Pancreas (tissue), 10 donors: Measurements from ENCODE around the gene ANKH. TPM values are rescaled to one million over a fixed set of nuclear protein-coding genes. Genes with fewer than 3 reads are reported as not detected.
A peak's percentile ranks its signal among the peaks of the same experiment; 100 is the strongest.

Source experiments
- ATAC-seq, 4 donors: fragments of 200-7000 bp; cut with Tn5 transposase; one replicate each; pipeline versions ENCODE4 v1.8.0 to v1.9.1; 2020; ENCODE audit warnings: mild to moderate bottlenecking in 4 of 4, moderate library complexity in 4 of 4
- DNase-seq, 6 donors: peaks; one replicate each; pipeline ENCODE4 v3.0.0-alpha.2; 2020
- FAIRE-seq: peaks from 2 replicates; lab custom pipeline; 2012; peaks lifted over from hg19 to GRCh38; lab: Jason Lieb, UNC
- H3K27ac ChIP-seq, 4 donors: fragments of 200-600 bp; sonication (generic); 1 replicate in 3 of 4; 2 replicates in 1 of 4; pipeline versions ENCODE4 v1.5.0 to v1.8.0; 2020
- H3K27me3 ChIP-seq, 4 donors: fragments of 200-600 bp; one replicate each; pipeline ENCODE4 v1.8.0; 2021
- H3K36me3 ChIP-seq, 3 donors: fragments of 200-600 bp; sonication (generic) in 1 of 3; one replicate each; pipeline versions ENCODE4 v1.5.0 to v1.8.0; 2020 to 2021
- H3K4me1 ChIP-seq, 3 donors: fragments of 200-600 bp; one replicate each; pipeline ENCODE4 v1.8.0; 2021
- H3K4me3 ChIP-seq, 4 donors: fragments of 200-600 bp; sonication (generic) in 2 of 4; one replicate each; pipeline versions ENCODE4 v1.5.0 to v1.8.0; 2020 to 2021
- H3K9me3 ChIP-seq, 4 donors: fragments of 200-600 bp; one replicate each; pipeline ENCODE4 v1.8.0; 2021
- WGBS, 2 donors: extraction: QIAGEN DNeasy Blood & Tissue Kit; methylation state at CpG; one replicate each; pipeline ENCODE4 v1.1.7; 2013; 5-methylcytosine and 5-hydroxymethylcytosine counted together
- intact Hi-C, 3 donors: fragments of 100-400 bp; cut with DNase I; formaldehyde crosslinking; loops; one replicate each; pipeline versions ENCODE4 v1.11.1 to v1.14.2; 2022
- microRNA-seq, 2 donors: library from miRNA; unstranded; fragments of <30 nt; microRNA quantifications; one replicate each; pipeline versions ENCODE4 to v1.1.0, GENCODE V29; 2019 to 2020
- polyA plus RNA-seq, 2 donors: library from polyadenylated mRNA; stranded (reverse); fragments of 200-250 nt; gene quantifications; one replicate each; pipeline ENCODE4 v1.2.3, GENCODE V29; 2013
- total RNA-seq, 6 donors: library from RNA; stranded (reverse); fragmentation: NEBNext Ultra II Directional in 4 of 6; extraction: Animal tissue kit (Norgen Biotek cat#: 25700) in 4 of 6; gene quantifications; one replicate each; pipeline versions ENCODE4 v1.2.1 to v1.2.4, GENCODE V29; 2021 to 2023
- TF ChIP-seq, protein P1 (sequence below), 4 donors: fragments of 200-600 bp; sonication (generic) in 3 of 4; IDR thresholded peaks; one replicate each; pipeline versions ENCODE4 v1.5.0 to v1.8.0; 2021; ENCODE audit warnings: antibody characterized with exemption in 4 of 4
- donor health status: healthy with polysubstance abuse.
- donor health status: DM: no; HTN: no; CAD: no; lungs with moderate emphysema.
- donor health status: DM: no; HTN: no; CAD: no.
- donor health status: control.
- donor health status: control.
- donor health status: Bipolar disorder and iron deficiency.
- donor health status: DM: yes; HTN: yes; CAD: no.
- donor health status: DM: no; HTN: no; CAD: no.
- donor health status: DM: no; HTN: no; CAD: no.
- donor health status: DM: yes; HTN: yes; CAD: no.

ANKH gene
- total and polyA plus RNA-seq, 8 donors: 11.8 to 48.6 (median 37.7) TPM

DNA sequence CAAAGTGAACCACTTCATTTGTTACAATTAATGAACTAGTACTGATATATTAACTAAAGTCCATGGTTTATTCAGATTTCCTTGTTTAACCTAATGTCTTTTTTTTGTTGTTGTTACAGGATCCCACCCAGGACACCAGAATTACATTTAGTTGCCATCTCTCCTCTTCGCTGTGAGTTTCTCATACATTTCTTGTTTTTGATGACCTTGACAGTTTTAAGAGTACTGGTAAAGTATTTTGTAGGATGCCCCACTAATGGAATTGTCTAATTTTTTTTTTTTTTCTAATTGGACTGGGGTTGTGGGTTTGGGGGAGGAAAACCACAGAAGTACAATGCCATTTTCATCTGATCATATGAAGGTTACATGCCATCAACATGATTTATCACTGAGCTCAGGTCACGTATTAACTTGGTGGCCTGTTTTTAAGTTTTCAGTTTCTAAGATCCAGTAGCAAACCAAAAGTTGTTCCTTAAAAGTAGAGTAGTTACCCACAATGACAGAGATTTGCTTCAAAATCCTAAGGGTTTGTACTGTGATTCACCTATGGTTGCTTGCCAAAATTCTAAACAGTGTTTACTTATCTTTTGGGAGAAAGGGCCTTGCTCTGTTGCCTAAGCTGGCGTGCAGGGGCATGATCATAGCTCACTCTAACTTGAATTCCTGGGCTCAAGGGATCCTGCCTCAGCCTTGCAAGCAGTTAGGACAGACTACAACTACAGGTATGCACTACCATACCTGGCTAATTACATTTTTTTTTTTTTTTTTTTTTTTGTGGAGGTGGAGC is 211.6 kb downstream of the ANKH start:
- H3K36me3 ChIP-seq: no peaks in the 10 kb centered on the region
- no peak for FAIRE-seq
- H3K27me3 ChIP-seq: no peaks in the 10 kb centered on the region
- no peak for ATAC-seq
- H3K4me3 ChIP-seq: no peak overlapping the region
- 74 to 76% methylated on average over 3 of the region's 3 CpGs for WGBS, 2 donors
- H3K27ac ChIP-seq: peak overlapping the region in 2 of 4 donors; percentile 5 to 13
- DNase-seq: no peak
- H3K9me3 ChIP-seq: no peaks in the 10 kb centered on the region
- H3K4me1 ChIP-seq: peaks cover 0 to 4% (median 0%) of the 10 kb centered on the region in 3 donors
- intact Hi-C loops: no loop called here
- TF ChIP-seq, protein P1, sequence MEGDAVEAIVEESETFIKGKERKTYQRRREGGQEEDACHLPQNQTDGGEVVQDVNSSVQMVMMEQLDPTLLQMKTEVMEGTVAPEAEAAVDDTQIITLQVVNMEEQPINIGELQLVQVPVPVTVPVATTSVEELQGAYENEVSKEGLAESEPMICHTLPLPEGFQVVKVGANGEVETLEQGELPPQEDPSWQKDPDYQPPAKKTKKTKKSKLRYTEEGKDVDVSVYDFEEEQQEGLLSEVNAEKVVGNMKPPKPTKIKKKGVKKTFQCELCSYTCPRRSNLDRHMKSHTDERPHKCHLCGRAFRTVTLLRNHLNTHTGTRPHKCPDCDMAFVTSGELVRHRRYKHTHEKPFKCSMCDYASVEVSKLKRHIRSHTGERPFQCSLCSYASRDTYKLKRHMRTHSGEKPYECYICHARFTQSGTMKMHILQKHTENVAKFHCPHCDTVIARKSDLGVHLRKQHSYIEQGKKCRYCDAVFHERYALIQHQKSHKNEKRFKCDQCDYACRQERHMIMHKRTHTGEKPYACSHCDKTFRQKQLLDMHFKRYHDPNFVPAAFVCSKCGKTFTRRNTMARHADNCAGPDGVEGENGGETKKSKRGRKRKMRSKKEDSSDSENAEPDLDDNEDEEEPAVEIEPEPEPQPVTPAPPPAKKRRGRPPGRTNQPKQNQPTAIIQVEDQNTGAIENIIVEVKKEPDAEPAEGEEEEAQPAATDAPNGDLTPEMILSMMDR (IDR thresholded peaks at IDR 0.05): no peak

DNA sequence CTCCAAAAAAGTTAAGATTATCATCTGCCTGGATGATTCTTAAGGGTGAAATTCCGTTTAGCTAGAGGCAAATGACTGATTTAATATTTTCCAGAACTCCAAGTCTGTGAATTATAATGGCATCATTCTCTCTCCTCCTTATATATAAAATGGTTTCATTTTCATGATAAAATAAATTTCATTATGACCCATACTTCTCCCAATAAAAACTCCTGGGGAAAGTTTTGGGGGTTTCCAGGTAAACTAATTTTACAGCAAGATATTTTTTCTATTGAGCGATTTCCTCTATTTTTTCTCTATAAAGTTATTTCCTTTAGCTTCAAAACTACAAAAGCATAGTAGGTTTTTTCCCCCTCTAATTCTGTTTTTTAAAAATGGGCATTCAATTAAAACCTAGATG is 214.7 kb downstream of the ANKH start:
- no peak overlapping the region for H3K27ac ChIP-seq
- intact Hi-C loops: no loop called here
- ATAC-seq: no peak
- no peaks in the 10 kb centered on the region for H3K27me3 ChIP-seq
- H3K4me1 ChIP-seq: no peaks in the 10 kb centered on the region
- TF ChIP-seq, protein P1 (IDR thresholded peaks at IDR 0.05): no peak
- 49 to 65% methylated on average over 2 of the region's 2 CpGs for WGBS, 2 donors
- no peak for DNase-seq
- H3K4me3 ChIP-seq: no peak overlapping the region
- H3K36me3 ChIP-seq: no peaks in the 10 kb centered on the region
- H3K9me3 ChIP-seq: no peaks in the 10 kb centered on the region
- no peak for FAIRE-seq

DNA sequence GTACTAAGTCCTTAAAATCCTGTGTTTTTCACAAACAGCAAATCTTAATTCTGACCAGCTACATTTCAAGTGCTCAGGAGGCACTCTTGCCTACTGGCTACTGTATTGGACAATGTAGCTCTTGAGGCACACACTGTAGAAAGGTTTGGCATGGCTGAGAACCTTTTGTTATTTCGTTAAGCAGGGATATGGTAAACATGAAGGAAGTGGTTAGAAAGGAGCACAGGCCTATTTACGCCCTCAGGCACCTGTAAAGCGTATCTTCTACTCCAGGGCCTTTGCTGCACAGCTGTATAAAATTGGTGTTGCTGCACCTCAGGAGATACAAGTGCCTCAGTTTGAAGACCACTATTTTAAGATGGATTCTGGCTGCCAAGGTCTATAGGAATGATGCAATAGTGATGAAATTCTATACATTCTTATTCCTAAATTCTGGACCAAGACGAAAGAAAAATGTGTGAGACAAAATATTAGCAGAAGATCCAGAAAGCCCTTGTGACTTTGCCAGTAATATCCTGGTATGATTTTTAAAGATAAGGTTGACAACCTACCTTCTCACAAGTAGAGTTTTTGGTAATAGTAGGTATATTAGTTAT is 216.3 kb downstream of the ANKH start:
- H3K27me3 ChIP-seq: no peaks in the 10 kb centered on the region
- WGBS, 2 donors: 60 to 62% methylated on average over 4 of the region's 4 CpGs
- TF ChIP-seq, protein P1 (IDR thresholded peaks at IDR 0.05): no peak
- no peaks in the 10 kb centered on the region for H3K4me1 ChIP-seq
- no peaks in the 10 kb centered on the region for H3K9me3 ChIP-seq
- no peak for ATAC-seq
- H3K36me3 ChIP-seq: no peaks in the 10 kb centered on the region
- no peak overlapping the region for H3K27ac ChIP-seq
- intact Hi-C loops: no loop called here
- no peak for FAIRE-seq
- no peak for DNase-seq
- H3K4me3 ChIP-seq: no peak overlapping the region

Small RNA genes lying within 50 kb of the gene (microRNA-seq; reads per million reads assigned to microRNA genes)
- 0 reads per million in 2 donors for gene MIR4637

Other genes starting within 250 kb of the ANKH start
- gene OTULIN, start 207.1 kb downstream of the ANKH start, total RNA-seq: 10 to 100 TPM in 5 of 6 donors, 1 to 10 TPM in 1; 9.1 to 21.6 (median 12.9) TPM
- 1 to 10 TPM; 4.7 to 4.8 TPM for gene OTULIN, start 207.1 kb downstream of the ANKH start, polyA plus RNA-seq